OCI-LY3 (cell line): ENCODE results near the gene EXD3.

Experiments used
- H2AFZ ChIP-seq: fragments of 200-600, 300-600 bp; shearing (Covaris generic); 2 replicates; pipeline ENCODE4 v1.6.0; 2014; ENCODE audit warnings: antibody characterized with exemption, low read depth, low read length
- H3K27ac ChIP-seq: fragments of 200-600, 300-600 bp; sonication (generic); 2 replicates; pipeline ENCODE4 v1.5.1; 2014; ENCODE audit warnings: mild to moderate bottlenecking, low read length, moderate library complexity, mixed read lengths
- H3K27me3 ChIP-seq: fragments of 200-600, 300-600 bp; sonication (generic); 2 replicates; pipeline ENCODE4 v1.6.1; 2014; ENCODE audit warnings: low read depth, low read length, mixed read lengths
- H3K36me3 ChIP-seq: fragments of 200-600, 300-600 bp; sonication (generic); replicated peaks from 2 replicates; pipeline ENCODE3; 2014; ENCODE audit warnings: low read depth, low read length, mixed read lengths
- H3K4me1 ChIP-seq: fragments of 300-600, 200-600 bp; sonication (generic); 2 replicates; pipeline ENCODE4 v1.6.1; 2014; ENCODE audit warnings: low read length, mixed read lengths
- H3K4me2 ChIP-seq: fragments of 200-600, 300-600 bp; sonication (generic); 2 replicates; pipeline ENCODE4 v1.6.1; 2014; ENCODE audit warnings: low read length, mixed read lengths
- H3K4me3 ChIP-seq: fragments of 300-600, 200-600 bp; sonication (generic); 2 replicates; pipeline ENCODE4 v1.5.1; 2014; ENCODE audit warnings: antibody characterized with exemption, mild to moderate bottlenecking, low read length, moderate library complexity
- H3K79me2 ChIP-seq: fragments of 300-600, 200-600 bp; shearing (Covaris generic); 2 replicates; pipeline ENCODE4 v1.6.1; 2014; ENCODE audit warnings: mild to moderate bottlenecking, low read length, mixed read lengths
- H3K9ac ChIP-seq: fragments of 300-600, 200-600 bp; shearing (Covaris generic); 2 replicates; pipeline ENCODE4 v1.6.0; 2014; ENCODE audit warnings: mild to moderate bottlenecking, low read length, moderate library complexity
- H3K9me3 ChIP-seq: fragments of 200-600, 300-600 bp; shearing (Covaris generic); 2 replicates; pipeline ENCODE4 v1.6.1; 2014; ENCODE audit warnings: low read length, mixed read lengths; ENCODE audit not compliant: insufficient read depth
- H4K20me1 ChIP-seq: fragments of 200-600, 300-600 bp; sonication (generic); 2 replicates; pipeline ENCODE4 v1.6.1; 2016; ENCODE audit warnings: low read length, mixed read lengths; ENCODE audit not compliant: insufficient read depth
- CTCF ChIP-seq: fragments of 200-600, 300-600 bp; sonication (generic); IDR thresholded peaks from 2 replicates; pipeline ENCODE4 v1.5.1; 2014; ENCODE audit warnings: antibody characterized with exemption, low read length, low read depth
- EZH2phosphoT487 ChIP-seq: fragments of 200-600 bp; shearing (Covaris generic); IDR thresholded peaks from 2 replicates; pipeline ENCODE4 v1.6.1; 2018; ENCODE audit warnings: antibody characterized with exemption, mixed run types, low read depth

Gene EXD3

DNA sequence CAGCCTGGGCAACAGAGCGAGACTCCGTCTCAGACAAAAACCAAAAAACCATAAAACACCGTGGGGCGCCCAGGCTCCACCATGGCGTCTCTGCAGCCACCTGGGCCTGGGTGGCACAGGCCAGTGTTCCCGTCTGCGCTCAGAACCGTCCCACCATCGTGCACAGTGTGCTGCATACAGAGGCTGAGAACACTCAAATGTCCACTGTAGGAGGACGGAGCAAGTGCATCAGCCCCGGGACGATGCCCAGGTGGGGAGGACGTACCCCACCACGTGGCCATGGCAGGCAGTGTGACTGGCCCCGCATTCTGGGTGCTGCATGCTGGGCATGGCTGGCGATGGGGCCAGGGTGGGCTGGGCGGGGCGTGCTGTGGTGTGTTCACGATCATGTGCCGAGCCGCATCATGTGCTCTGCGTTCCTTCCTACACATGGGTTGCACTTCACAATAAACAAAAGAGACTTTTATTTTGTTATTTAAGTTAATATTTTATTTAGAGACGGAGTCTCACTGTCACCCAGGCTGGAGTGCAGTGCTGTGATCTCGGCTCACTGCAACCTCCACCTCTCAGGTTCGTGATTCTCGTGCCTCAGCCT, 37.8 kb downstream of the EXD3 start:
- H3K27ac ChIP-seq: no peak overlapping the region
- no peak overlapping the region for H3K9ac ChIP-seq
- H3K36me3 ChIP-seq: no peaks in the 10 kb centered on the region
- no peak overlapping the region for H3K4me2 ChIP-seq
- TF ChIP-seq EZH2phosphoT487 (no peak), CTCF (no peak)
- H2AFZ ChIP-seq: no peak overlapping the region
- H3K4me3 ChIP-seq: no peak overlapping the region
- H3K79me2 ChIP-seq: no peaks in the 10 kb centered on the region
- no peaks in the 10 kb centered on the region for H3K27me3 ChIP-seq
- H3K4me1 ChIP-seq: no peaks in the 10 kb centered on the region
- no peaks in the 10 kb centered on the region for H4K20me1 ChIP-seq
- no peaks in the 10 kb centered on the region for H3K9me3 ChIP-seq

GRCh38 chr9:137383784-137384756, 38.9 kb downstream of the EXD3 start:
- Histone ChIP-seq H3K4me3 (no peak overlapping the region), H3K9ac (no peak overlapping the region), H2AFZ (no peak overlapping the region), H3K4me1 (no peaks in the 10 kb centered on the region), H3K36me3 (no peaks in the 10 kb centered on the region), H4K20me1 (no peaks in the 10 kb centered on the region), H3K9me3 (no peaks in the 10 kb centered on the region), H3K4me2 (no peak overlapping the region), H3K27me3 (no peaks in the 10 kb centered on the region), H3K27ac (no peak overlapping the region), H3K79me2 (no peaks in the 10 kb centered on the region)
- no peak for TF ChIP-seq CTCF

DNA sequence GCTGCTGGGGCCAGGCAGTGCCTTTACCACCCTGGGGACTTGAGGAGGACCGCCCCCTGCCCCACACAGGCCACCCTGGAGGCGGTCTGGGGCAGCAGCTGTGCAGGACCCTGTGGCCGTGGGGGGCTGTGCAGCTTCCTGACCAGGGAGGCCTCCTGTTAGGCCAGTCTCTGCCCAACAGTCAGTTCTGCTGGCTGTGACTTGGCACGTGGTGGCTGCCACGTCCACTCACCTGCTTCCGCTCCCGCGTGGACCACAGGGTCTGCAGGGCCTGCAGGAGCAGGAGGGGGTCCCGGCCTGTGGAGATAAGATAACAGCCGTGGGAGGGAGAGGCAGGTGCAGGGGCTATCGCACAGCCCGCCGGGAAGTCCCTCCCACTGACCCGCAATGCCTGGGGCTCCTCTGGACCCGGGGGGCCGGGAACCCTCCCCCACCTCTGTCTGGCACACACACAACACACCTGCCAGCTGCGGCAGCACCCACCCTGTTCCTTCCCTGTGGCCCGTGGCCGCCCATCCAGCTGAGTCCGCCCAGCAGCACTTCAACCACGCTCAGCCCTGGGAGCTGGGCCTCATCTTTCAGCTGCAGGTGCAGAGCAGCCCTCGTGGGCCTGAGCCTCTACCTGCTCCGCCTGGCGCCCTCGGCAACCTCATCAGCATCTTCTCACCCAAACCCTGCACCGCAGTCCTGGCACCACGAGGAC, 39.7 kb downstream of the EXD3 start:
- Histone ChIP-seq H3K4me1 (no peaks in the 10 kb centered on the region), H3K27ac (no peak overlapping the region), H3K36me3 (no peaks in the 10 kb centered on the region), H2AFZ (no peak overlapping the region), H3K4me3 (no peak overlapping the region), H3K79me2 (no peaks in the 10 kb centered on the region), H3K9me3 (no peaks in the 10 kb centered on the region), H3K27me3 (no peaks in the 10 kb centered on the region), H4K20me1 (no peaks in the 10 kb centered on the region), H3K4me2 (no peak overlapping the region), H3K9ac (no peak overlapping the region)
- no peak for TF ChIP-seq CTCF
- TF ChIP-seq EZH2phosphoT487: no peak

DNA sequence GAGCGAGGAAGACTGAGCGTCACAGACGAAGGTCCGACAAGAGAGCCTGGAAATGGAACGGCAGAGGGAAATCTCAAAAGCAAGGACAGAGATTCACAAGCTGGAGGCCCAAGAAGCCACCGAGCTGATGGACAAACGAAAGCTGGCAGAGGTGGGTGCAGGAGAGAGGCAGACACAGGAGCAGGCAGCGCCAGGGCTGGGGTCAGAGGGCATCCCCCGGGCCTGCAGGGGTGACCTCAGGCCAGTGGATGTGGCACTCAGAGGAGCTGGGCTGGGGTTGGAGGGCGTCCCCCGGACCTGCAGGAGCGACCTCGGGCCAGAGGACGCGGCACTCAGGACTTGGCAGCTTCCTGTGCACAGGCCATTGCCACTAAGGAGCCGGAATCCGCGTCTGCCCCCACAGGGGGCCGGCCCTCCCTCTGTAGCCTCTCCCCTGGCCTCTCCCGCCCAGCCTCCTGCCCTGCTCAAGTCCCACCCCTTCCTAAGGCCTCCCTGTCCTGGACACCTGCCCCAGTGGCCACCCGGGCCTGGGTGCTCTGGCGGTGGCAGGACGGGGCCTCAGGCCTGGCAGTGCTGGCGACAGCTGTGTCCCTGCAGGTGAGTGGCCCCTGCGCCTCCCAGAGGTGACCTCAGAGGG, 40.4 kb downstream of the EXD3 start:
- Histone ChIP-seq H3K27me3 (no peaks in the 10 kb centered on the region), H3K9me3 (no peaks in the 10 kb centered on the region), H4K20me1 (no peaks in the 10 kb centered on the region), H3K79me2 (no peaks in the 10 kb centered on the region), H3K4me1 (no peaks in the 10 kb centered on the region), H3K4me2 (no peak overlapping the region), H3K27ac (no peak overlapping the region), H3K4me3 (no peak overlapping the region), H2AFZ (no peak overlapping the region), H3K36me3 (no peaks in the 10 kb centered on the region), H3K9ac (no peak overlapping the region)
- no peak for TF ChIP-seq EZH2phosphoT487
- TF ChIP-seq CTCF: no peak
